Activated CD4-positive, alpha-beta T cell treated with anti-CD3 and anti-CD28 coated beads for 36 hours (primary cell): Measurements from ENCODE around the gene SEZ6L. TPM values are rescaled to one million over a fixed set of nuclear protein-coding genes. Genes with fewer than 3 reads are reported as not detected.

Source experiments
- ATAC-seq: fragments of 200-7000 bp; cut with Tn5 transposase; one replicate; pipeline ENCODE4 v1.10.0; 2021; ENCODE audit warnings: mild to moderate bottlenecking, moderate library complexity
- CTCF ChIA-PET: fragments of 350-600 bp; sonication (Branson Sonifier 250); formaldehyde crosslinking; loops from one replicate; lab custom pipeline; 2021; ENCODE audit warnings: antibody characterized with exemption; lab: Charles Lee
- POLR2A ChIA-PET: fragments of 350-600 bp; sonication (Branson Sonifier 250); formaldehyde crosslinking; loops from one replicate; lab custom pipeline; 2021; ENCODE audit warnings: antibody characterized with exemption, inconsistent platforms; lab: Charles Lee
- DNase-seq: peaks from one replicate; pipeline ENCODE4 v3.0.0-alpha.2; 2020
- H3K27ac Mint-ChIP-seq: one replicate; pipeline ENCODE4 v1.8.0; 2021; ENCODE audit warnings: mixed read lengths
- H3K27me3 Mint-ChIP-seq: one replicate; pipeline ENCODE4 v1.8.0; 2021; ENCODE audit warnings: mixed read lengths
- H3K36me3 Mint-ChIP-seq: one replicate; pipeline ENCODE4 v1.8.0; 2021; ENCODE audit warnings: low read depth, mixed read lengths
- H3K4me1 Mint-ChIP-seq: one replicate; pipeline ENCODE4 v1.8.0; 2021; ENCODE audit warnings: mixed read lengths
- H3K4me3 Mint-ChIP-seq: one replicate; pipeline ENCODE4 v1.8.0; 2021; ENCODE audit warnings: mild to moderate bottlenecking, moderate library complexity, mixed read lengths
- H3K9me3 Mint-ChIP-seq: one replicate; pipeline ENCODE4 v1.8.0; 2021; ENCODE audit warnings: low read depth, mixed read lengths
- intact Hi-C, 2 experiments: fragments of 100-400 bp; cut with DNase I in 1 of 2; cut with micrococcal nuclease in 1 of 2; formaldehyde crosslinking; loops; one replicate each; pipeline versions ENCODE4 v1.14.2 to v1.15.1; 2022 to 2024; cut with DNase I, micrococcal nuclease
- total RNA-seq, 2 experiments: library from RNA; stranded (reverse); gene quantifications; one replicate each; pipeline ENCODE4 v1.2.3, GENCODE V29; 2021

Gene SEZ6L
- total RNA-seq, 2 experiments from 2014 or later = not detected

GRCh38 chr22:26215736-26216135 is 46.5 kb downstream of the SEZ6L start:
- Mint-ChIP-seq H3K27ac (no peak overlapping the region), H3K36me3 (no peaks in the 10 kb centered on the region), H3K4me3 (no peak overlapping the region), H3K4me1 (no peaks in the 10 kb centered on the region), H3K9me3 (no peaks in the 10 kb centered on the region), H3K27me3 (peaks cover 17% of the 10 kb centered on the region)
- intact Hi-C loops = no loop called here
- ATAC-seq (no peak), DNase-seq (no peak)
- POLR2A ChIA-PET = no interaction called here
- CTCF ChIA-PET = no interaction called here

- no peaks in the 10 kb centered on the region for H3K36me3 Mint-ChIP-seq
- H3K4me3 Mint-ChIP-seq = no peak overlapping the region
- no peaks in the 10 kb centered on the region for H3K4me1 Mint-ChIP-seq
- ATAC-seq (no peak), DNase-seq (no peak)
- ChIA-PET CTCF (interaction anchor here (1.1 kb wide), 1 partner anchor 74 kb away, joined by 3 read pairs; no protein-coding TSS in a partner anchor), POLR2A (no interaction called here)
- H3K27me3 Mint-ChIP-seq = peaks cover 5% of the 10 kb centered on the region
- intact Hi-C loops = no loop called here
- no peak overlapping the region for H3K27ac Mint-ChIP-seq
- H3K9me3 Mint-ChIP-seq = no peaks in the 10 kb centered on the region
These were observed 55.9 kb downstream of the SEZ6L start for GRCh38 chr22:26225207-26225606.

GRCh38 chr22:26226538-26227297 is 57.5 kb downstream of the SEZ6L start:
- Mint-ChIP-seq H3K27ac (no peak overlapping the region), H3K4me1 (no peaks in the 10 kb centered on the region), H3K4me3 (no peak overlapping the region), H3K36me3 (no peaks in the 10 kb centered on the region), H3K27me3 (peaks cover 5% of the 10 kb centered on the region), H3K9me3 (no peaks in the 10 kb centered on the region)
- ATAC-seq (no peak), DNase-seq (no peak)
- POLR2A ChIA-PET = no interaction called here
- CTCF ChIA-PET = interaction anchor here (0.7 to 1.1 kb wide), 2 partner anchors 27 to 76 kb away, joined by 3 to 4 read pairs; no protein-coding TSS in a partner anchor
- intact Hi-C loops = no loop called here

GRCh38 chr22:26229910-26230309 is 60.6 kb downstream of the SEZ6L start:
- ATAC-seq = no peak
- CTCF ChIA-PET = interaction anchor here (0.9 kb wide), 1 partner anchor 101 kb away, joined by 3 read pairs; no protein-coding TSS in a partner anchor

GRCh38 chr22:26234296-26234695 is 65.0 kb downstream of the SEZ6L start:
- intact Hi-C loops = no loop called here
- DNase-seq (no peak), ATAC-seq (no peak)
- H3K27ac Mint-ChIP-seq = no peak overlapping the region
- H3K4me3 Mint-ChIP-seq = no peak overlapping the region
- H3K9me3 Mint-ChIP-seq = no peaks in the 10 kb centered on the region
- CTCF ChIA-PET = interaction anchor here (0.6 kb wide), 1 partner anchor 98 kb away, joined by 3 read pairs; no protein-coding TSS in a partner anchor
- no peaks in the 10 kb centered on the region for H3K36me3 Mint-ChIP-seq
- POLR2A ChIA-PET = no interaction called here
- peaks cover 14% of the 10 kb centered on the region for H3K27me3 Mint-ChIP-seq
- no peaks in the 10 kb centered on the region for H3K4me1 Mint-ChIP-seq

More at GRCh38 chr22:26229910-26230309, 60.6 kb downstream of the SEZ6L start:
- H3K27me3 Mint-ChIP-seq = peaks cover 4% of the 10 kb centered on the region
- H3K4me1 Mint-ChIP-seq = no peaks in the 10 kb centered on the region
- no peak for DNase-seq
- H3K36me3 Mint-ChIP-seq = no peaks in the 10 kb centered on the region
- H3K4me3 Mint-ChIP-seq = no peak overlapping the region
- POLR2A ChIA-PET = no interaction called here
- intact Hi-C loops = no loop called here
- no peaks in the 10 kb centered on the region for H3K9me3 Mint-ChIP-seq
- no peak overlapping the region for H3K27ac Mint-ChIP-seq

- Mint-ChIP-seq H3K27ac (no peak overlapping the region), H3K4me1 (no peaks in the 10 kb centered on the region), H3K27me3 (peaks cover 20% of the 10 kb centered on the region), H3K9me3 (no peaks in the 10 kb centered on the region), H3K36me3 (no peaks in the 10 kb centered on the region), H3K4me3 (no peak overlapping the region)
- ATAC-seq (no peak), DNase-seq (no peak)
- CTCF ChIA-PET = no interaction called here
- POLR2A ChIA-PET = no interaction called here
- intact Hi-C loops = no loop called here
These were observed 66.7 kb downstream of the SEZ6L start for GRCh38 chr22:26235792-26236487.

GRCh38 chr22:26236991-26237390 is 67.7 kb downstream of the SEZ6L start:
- peaks cover 22% of the 10 kb centered on the region for H3K27me3 Mint-ChIP-seq
- H3K36me3 Mint-ChIP-seq = no peaks in the 10 kb centered on the region
- ChIA-PET CTCF (no interaction called here), POLR2A (no interaction called here)
- ATAC-seq (no peak), DNase-seq (no peak)
- H3K4me3 Mint-ChIP-seq = no peak overlapping the region
- intact Hi-C loops = no loop called here
- no peak overlapping the region for H3K27ac Mint-ChIP-seq
- no peaks in the 10 kb centered on the region for H3K9me3 Mint-ChIP-seq
- H3K4me1 Mint-ChIP-seq = no peaks in the 10 kb centered on the region

GRCh38 chr22:26238596-26238995 is 69.3 kb downstream of the SEZ6L start:
- CTCF ChIA-PET = no interaction called here
- Mint-ChIP-seq H3K4me3 (no peak overlapping the region), H3K4me1 (no peaks in the 10 kb centered on the region), H3K27me3 (peaks cover 20% of the 10 kb centered on the region), H3K36me3 (no peaks in the 10 kb centered on the region), H3K9me3 (no peaks in the 10 kb centered on the region), H3K27ac (no peak overlapping the region)
- POLR2A ChIA-PET = no interaction called here
- DNase-seq (peak; percentile 6), ATAC-seq (no peak)
- intact Hi-C loops = no loop called here

- Mint-ChIP-seq H3K27ac (no peak overlapping the region), H3K9me3 (no peaks in the 10 kb centered on the region), H3K4me3 (no peak overlapping the region), H3K4me1 (no peaks in the 10 kb centered on the region), H3K27me3 (peaks cover 18% of the 10 kb centered on the region), H3K36me3 (no peaks in the 10 kb centered on the region)
- ATAC-seq (no peak), DNase-seq (no peak)
- intact Hi-C loops = no loop called here
- ChIA-PET POLR2A (no interaction called here), CTCF (no interaction called here)
These were observed 70.3 kb downstream of the SEZ6L start for GRCh38 chr22:26239581-26239980.

GRCh38 chr22:26241361-26241760 is 72.1 kb downstream of the SEZ6L start:
- Mint-ChIP-seq H3K4me3 (no peak overlapping the region), H3K27ac (no peak overlapping the region), H3K4me1 (no peaks in the 10 kb centered on the region), H3K36me3 (no peaks in the 10 kb centered on the region), H3K27me3 (peaks cover 13% of the 10 kb centered on the region), H3K9me3 (no peaks in the 10 kb centered on the region)
- intact Hi-C loops = no loop called here
- ATAC-seq = no peak
- ChIA-PET POLR2A (no interaction called here), CTCF (interaction anchor here (0.6 kb wide), 1 partner anchor 559 kb away, joined by 3 read pairs; no protein-coding TSS in a partner anchor)
- DNase-seq = no peak

- intact Hi-C loops = no loop called here
- DNase-seq (no peak), ATAC-seq (no peak)
- ChIA-PET POLR2A (no interaction called here), CTCF (no interaction called here)
- no peak overlapping the region for H3K27ac Mint-ChIP-seq
- no peaks in the 10 kb centered on the region for H3K9me3 Mint-ChIP-seq
- H3K36me3 Mint-ChIP-seq = no peaks in the 10 kb centered on the region
- H3K27me3 Mint-ChIP-seq = peaks cover 10% of the 10 kb centered on the region
- no peaks in the 10 kb centered on the region for H3K4me1 Mint-ChIP-seq
- no peak overlapping the region for H3K4me3 Mint-ChIP-seq
These were observed 75.7 kb downstream of the SEZ6L start for GRCh38 chr22:26245001-26245400.

- DNase-seq = no peak
- Mint-ChIP-seq H3K4me1 (no peaks in the 10 kb centered on the region), H3K4me3 (no peak overlapping the region), H3K27ac (no peak overlapping the region), H3K9me3 (peaks cover 2% of the 10 kb centered on the region), H3K36me3 (no peaks in the 10 kb centered on the region), H3K27me3 (peaks cover 5% of the 10 kb centered on the region)
- POLR2A ChIA-PET = no interaction called here
- CTCF ChIA-PET = no interaction called here
- ATAC-seq = no peak
- intact Hi-C loops = no loop called here
These were observed 77.3 kb downstream of the SEZ6L start for GRCh38 chr22:26246552-26246951.
